H9 (cell line): ENCODE data around the gene BANP. TPM values are rescaled to one million over a fixed set of nuclear protein-coding genes. Genes with fewer than 3 reads are reported as not detected.
A peak's percentile ranks its signal among the peaks of the same experiment; 100 is the strongest.
"Not testable (repeated sequence)": the region's sequence is repeated elsewhere in the genome, so short reads cannot be mapped to it uniquely, and the experiment has no call there.

Experiments
- DNase-seq: peaks from one replicate; pipeline ENCODE4 v3.0.0-alpha.2; 2017
- H2AFZ ChIP-seq: one replicate; pipeline ENCODE4 v1.6.1; 2013; ENCODE audit warnings: mild to moderate bottlenecking, low read length, control low read depth, moderate library complexity
- H2AK5ac ChIP-seq: 2 replicates; pipeline ENCODE4 v1.6.1; 2013; ENCODE audit warnings: low read length, control low read depth, mixed read lengths; ENCODE audit not compliant: insufficient read length
- H2BK120ac ChIP-seq: one replicate; pipeline ENCODE4 v1.6.1; 2013; ENCODE audit warnings: low read depth, mild to moderate bottlenecking, low read length, control low read depth, inconsistent platforms; ENCODE audit not compliant: poor library complexity, severe bottlenecking
- H2BK12ac ChIP-seq: 2 replicates; pipeline ENCODE4 v1.6.1; 2013; ENCODE audit warnings: low read length, control low read depth, mixed read lengths, low read depth; ENCODE audit not compliant: insufficient read length
- H2BK15ac ChIP-seq: 2 replicates; pipeline ENCODE4 v1.6.1; 2013; ENCODE audit warnings: low read depth, low read length, control low read depth
- H2BK20ac ChIP-seq: one replicate; pipeline ENCODE4 v1.6.1; 2013; ENCODE audit warnings: low read depth, mild to moderate bottlenecking, low read length, control low read depth, inconsistent platforms; ENCODE audit not compliant: poor library complexity, severe bottlenecking
- H2BK5ac ChIP-seq: 2 replicates; pipeline ENCODE4 v1.6.1; 2013; ENCODE audit warnings: low read length, control low read depth, mixed read lengths; ENCODE audit not compliant: insufficient read length
- H3K14ac ChIP-seq: 2 replicates; pipeline ENCODE4 v1.6.1; 2013; ENCODE audit warnings: low read length, control low read depth; ENCODE audit not compliant: insufficient read depth
- H3K18ac ChIP-seq: 2 replicates; pipeline ENCODE4 v1.6.1; 2013; ENCODE audit warnings: low read depth, mild to moderate bottlenecking, mixed read lengths, low read length, control low read depth; ENCODE audit not compliant: insufficient read length
- H3K23ac ChIP-seq: 2 replicates; pipeline ENCODE4 v1.6.1; 2013; ENCODE audit warnings: low read length, control low read depth, mixed read lengths, low read depth; ENCODE audit not compliant: insufficient read length
- H3K23me2 ChIP-seq: 2 replicates; pipeline ENCODE4 v1.6.1; 2013; ENCODE audit warnings: low read depth, mild to moderate bottlenecking, mixed read lengths, low read length, control low read depth; ENCODE audit not compliant: insufficient read length, poor library complexity, severe bottlenecking
- H3K27ac ChIP-seq: 2 replicates; pipeline ENCODE4 v1.5.1; 2013; ENCODE audit warnings: low read length, control low read depth, mixed read lengths, low read depth; ENCODE audit not compliant: insufficient read length
- H3K27me3 ChIP-seq: 2 replicates; pipeline ENCODE4 v1.6.1; 2013; ENCODE audit warnings: low read length, control low read depth, inconsistent platforms; ENCODE audit not compliant: insufficient read depth
- H3K4ac ChIP-seq: 2 replicates; pipeline ENCODE4 v1.6.1; 2013; ENCODE audit warnings: low read depth, mild to moderate bottlenecking, control low read depth, inconsistent platforms, low read length, moderate library complexity
- H3K4me1 ChIP-seq: 2 replicates; pipeline ENCODE4 v1.6.1; 2013; ENCODE audit warnings: low read length, control low read depth, inconsistent platforms; ENCODE audit not compliant: insufficient read depth
- H3K4me2 ChIP-seq: 2 replicates; pipeline ENCODE4 v1.6.1; 2013; ENCODE audit warnings: low read length, control low read depth, mixed read lengths; ENCODE audit not compliant: insufficient read length, insufficient read depth
- H3K56ac ChIP-seq: 2 replicates; pipeline ENCODE4 v1.6.1; 2013; ENCODE audit warnings: low read depth, mild to moderate bottlenecking, mixed read lengths, low read length, control low read depth; ENCODE audit not compliant: insufficient read length
- H3K79me1 ChIP-seq: 2 replicates; pipeline ENCODE4 v1.6.1; 2013; ENCODE audit warnings: low read depth, mild to moderate bottlenecking, moderate library complexity, low read length, control low read depth, inconsistent platforms; ENCODE audit not compliant: insufficient read depth, poor library complexity, severe bottlenecking
- H3K79me2 ChIP-seq: 2 replicates; pipeline ENCODE4 v1.6.1; 2013; ENCODE audit warnings: low read length, control low read depth, inconsistent platforms; ENCODE audit not compliant: insufficient read depth
- H3K9ac ChIP-seq: 2 replicates; pipeline ENCODE4 v1.6.1; 2013; ENCODE audit warnings: low read length, control low read depth, mixed read lengths; ENCODE audit not compliant: insufficient read length; ENCODE audit errors: extremely low read depth
- H3K9me3 ChIP-seq: one replicate; pipeline ENCODE4 v1.6.1; 2013; ENCODE audit warnings: low read depth, low read length, inconsistent platforms; ENCODE audit not compliant: control insufficient read depth
- H3T11ph ChIP-seq: one replicate; pipeline ENCODE4 v1.6.1; 2013; ENCODE audit warnings: mild to moderate bottlenecking, low read length, control low read depth, inconsistent platforms
- H4K20me1 ChIP-seq: one replicate; pipeline ENCODE4 v1.6.1; 2013; ENCODE audit not compliant: control insufficient read depth, insufficient read length, insufficient read depth
- H4K5ac ChIP-seq: 2 replicates; pipeline ENCODE4 v1.6.1; 2013; ENCODE audit warnings: low read depth, mild to moderate bottlenecking, mixed read lengths, low read length, control low read depth; ENCODE audit not compliant: insufficient read length
- H4K8ac ChIP-seq: replicated peaks from 2 replicates; pipeline ENCODE4 v1.6.1; 2013; ENCODE audit warnings: low read length, control low read depth, mixed read lengths, low read depth; ENCODE audit not compliant: insufficient read length
- H4K91ac ChIP-seq: 2 replicates; pipeline ENCODE4 v1.6.1; 2013; ENCODE audit warnings: low read depth, mild to moderate bottlenecking, moderate library complexity, mixed read lengths, low read length, control low read depth; ENCODE audit not compliant: insufficient read length
- H3K27ac Mint-ChIP-seq, 3 experiments: 2 replicates in 2 of 3; 3 replicates in 1 of 3; pipeline ENCODE4 v1.8.0; 2020 to 2021; ENCODE audit warnings: mixed read lengths in 3 of 3, mild to moderate bottlenecking in 1 of 3, moderate library complexity in 1 of 3
- H3K27me3 Mint-ChIP-seq: 2 replicates; pipeline ENCODE4 v1.8.0; 2021; ENCODE audit warnings: low read depth, mild to moderate bottlenecking, moderate library complexity, mixed read lengths
- H3K36me3 Mint-ChIP-seq, 3 experiments: 2 replicates in 2 of 3; 3 replicates in 1 of 3; pipeline ENCODE4 v1.8.0; 2020 to 2021; ENCODE audit warnings: low read depth in 3 of 3, mixed read lengths in 3 of 3; ENCODE audit not compliant: insufficient read depth in 1 of 3
- H3K4me1 Mint-ChIP-seq, 2 experiments: 2 replicates each; pipeline ENCODE4 v1.8.0; 2020; ENCODE audit warnings: mixed read lengths in 2 of 2
- H3K4me3 Mint-ChIP-seq, 2 experiments: 2 replicates in 1 of 2; 3 replicates in 1 of 2; pipeline ENCODE4 v1.8.0; 2020 to 2021; ENCODE audit warnings: mild to moderate bottlenecking in 2 of 2, mixed read lengths in 2 of 2, moderate library complexity in 1 of 2
- H3K9me3 Mint-ChIP-seq, 2 experiments: 2 replicates in 1 of 2; 3 replicates in 1 of 2; pipeline ENCODE4 v1.8.0; 2020; ENCODE audit warnings: mild to moderate bottlenecking in 2 of 2, mixed read lengths in 2 of 2, moderate library complexity in 1 of 2
- CTCF ChIP-seq: fragments of 200-600 bp; sonication (generic); conservative IDR thresholded peaks from 3 replicates; pipeline ENCODE4 v1.8.0; 2021; ENCODE audit warnings: antibody characterized with exemption, mild to moderate bottlenecking
- WGBS: extraction: QIAGEN DNeasy Blood & Tissue Kit; methylation state at CpG from one replicate; pipeline ENCODE4 v1.1.7; 2013; ENCODE audit warnings: missing lambda C conversion rate, low lambda C conversion rate, mixed read lengths; ENCODE audit not compliant: insufficient read length; ENCODE audit errors: extremely low coverage; 5-methylcytosine and 5-hydroxymethylcytosine counted together
- total RNA-seq: library from RNA; stranded (reverse); gene quantifications from 2 replicates; pipeline ENCODE4 v1.2.1, GENCODE V29; 2021

Gene BANP
- total RNA-seq, 1 experiment from 2014 or later: 24.9 TPM

GRCh38 chr16:88103581-88104188 lies 152.5 kb downstream of the BANP start:
- no peaks in the 10 kb centered on the region for H3K79me2 ChIP-seq
- no peaks in the 10 kb centered on the region for H3K79me1 ChIP-seq
- no peak overlapping the region for H2BK120ac ChIP-seq
- no peak for DNase-seq
- H4K91ac ChIP-seq: no peak overlapping the region
- H2AK5ac ChIP-seq: no peak overlapping the region
- no peak overlapping the region for H2BK5ac ChIP-seq
- H3K4me1 ChIP-seq: no peaks in the 10 kb centered on the region
- no peak overlapping the region for H3K18ac ChIP-seq
- Mint-ChIP-seq H3K27ac (no peak overlapping the region), H3K27me3 (peaks cover 6% of the 10 kb centered on the region), H3K4me3 (no peak overlapping the region), H3K4me1 (peaks cover 4 to 15% of the 10 kb centered on the region in 2 experiments; a peak in 3 of 4 replicates), H3K9me3 (no peaks in the 10 kb centered on the region), H3K36me3 (no peaks in the 10 kb centered on the region; a peak in 1 of 7 replicates)
- H3K27me3 ChIP-seq: no peaks in the 10 kb centered on the region
- no peaks in the 10 kb centered on the region for H3K9me3 ChIP-seq
- no peak for TF ChIP-seq CTCF
- no peak overlapping the region for H4K8ac ChIP-seq
- H4K5ac ChIP-seq: no peak overlapping the region
- no peak overlapping the region for H2BK20ac ChIP-seq
- no peak overlapping the region for H3K27ac ChIP-seq
- H2BK12ac ChIP-seq: no peak overlapping the region
- no peak overlapping the region for H3T11ph ChIP-seq
- H3K4me2 ChIP-seq: no peak overlapping the region
- H4K20me1 ChIP-seq: no peaks in the 10 kb centered on the region
- no peaks in the 10 kb centered on the region for H3K23me2 ChIP-seq
- no peak overlapping the region for H3K23ac ChIP-seq
- no peak overlapping the region for H2AFZ ChIP-seq
- no peak overlapping the region for H3K9ac ChIP-seq
- no peak overlapping the region for H3K56ac ChIP-seq
- no peak overlapping the region for H2BK15ac ChIP-seq
- no peak overlapping the region for H3K4ac ChIP-seq
- WGBS: no CpG with 5 or more reads among the region's 28 CpGs
- H3K14ac ChIP-seq: no peak overlapping the region; the same call in 1 of the 2 replicates

- not testable (repeated sequence) for H2BK12ac ChIP-seq, H2AFZ ChIP-seq, H3K23me2 ChIP-seq, H3K9me3 Mint-ChIP-seq, H3K4ac ChIP-seq, H3K36me3 Mint-ChIP-seq, H3K23ac ChIP-seq, DNase-seq, H3K4me3 Mint-ChIP-seq, H2BK5ac ChIP-seq, H3T11ph ChIP-seq, H3K27me3 Mint-ChIP-seq, H2BK120ac ChIP-seq, H4K8ac ChIP-seq, H2BK15ac ChIP-seq, H3K14ac ChIP-seq, H3K79me1 ChIP-seq, H3K4me1 ChIP-seq, H4K5ac ChIP-seq, H4K20me1 ChIP-seq, H3K4me2 ChIP-seq, H3K27me3 ChIP-seq, H4K91ac ChIP-seq, H2AK5ac ChIP-seq, H3K9me3 ChIP-seq, H3K79me2 ChIP-seq, H3K18ac ChIP-seq, H3K9ac ChIP-seq, H3K56ac ChIP-seq, H3K27ac ChIP-seq, H2BK20ac ChIP-seq
- no CpG with 5 or more reads among the region's 17 CpGs for WGBS
- peak overlapping the region in 1 of 3 experiments; percentile 81; a peak in 1 of 7 replicates for H3K27ac Mint-ChIP-seq
- H3K4me1 Mint-ChIP-seq: peaks cover 4 to 13% of the 10 kb centered on the region in 2 experiments; a peak in 3 of 4 replicates
Measured at GRCh38 chr16:88104363-88104762, 153.1 kb downstream of the BANP start.
